GM06990 (cell line): ENCODE measurements around the gene CDKN1C.

Experiments
- DNase-seq: peaks from one replicate; pipeline ENCODE4 v3.0.0-alpha.2; 2011; ENCODE audit not compliant: insufficient read length; ENCODE audit errors: extremely low read depth
- H3K27me3 ChIP-seq: replicated peaks from 2 replicates; pipeline ENCODE4 v1.6.0; 2011; ENCODE audit warnings: low read length; ENCODE audit not compliant: control insufficient read depth, insufficient read depth
- H3K36me3 ChIP-seq: 2 replicates; pipeline ENCODE4 v1.5.1; 2011; ENCODE audit warnings: low read length; ENCODE audit not compliant: control insufficient read depth, insufficient read depth
- H3K4me3 ChIP-seq: replicated peaks from 2 replicates; pipeline ENCODE4 v1.5.1; 2011; ENCODE audit warnings: low read depth, mild to moderate bottlenecking, control low read depth, low read length
- TF ChIP-seq, protein P1 (sequence below): IDR thresholded peaks from 2 replicates; pipeline ENCODE4 v1.5.1; 2011; ENCODE audit warnings: low read length, control low read depth, mild to moderate bottlenecking, inconsistent platforms; ENCODE audit not compliant: insufficient read depth, poor library complexity, severe bottlenecking

Gene CDKN1C

GRCh38 chr11:2901854-2902783 lies 16.5 kb upstream of the CDKN1C start:
- DNase-seq, result peak; percentile 87
- no peaks in the 10 kb centered on the region for H3K36me3 ChIP-seq

DNA sequence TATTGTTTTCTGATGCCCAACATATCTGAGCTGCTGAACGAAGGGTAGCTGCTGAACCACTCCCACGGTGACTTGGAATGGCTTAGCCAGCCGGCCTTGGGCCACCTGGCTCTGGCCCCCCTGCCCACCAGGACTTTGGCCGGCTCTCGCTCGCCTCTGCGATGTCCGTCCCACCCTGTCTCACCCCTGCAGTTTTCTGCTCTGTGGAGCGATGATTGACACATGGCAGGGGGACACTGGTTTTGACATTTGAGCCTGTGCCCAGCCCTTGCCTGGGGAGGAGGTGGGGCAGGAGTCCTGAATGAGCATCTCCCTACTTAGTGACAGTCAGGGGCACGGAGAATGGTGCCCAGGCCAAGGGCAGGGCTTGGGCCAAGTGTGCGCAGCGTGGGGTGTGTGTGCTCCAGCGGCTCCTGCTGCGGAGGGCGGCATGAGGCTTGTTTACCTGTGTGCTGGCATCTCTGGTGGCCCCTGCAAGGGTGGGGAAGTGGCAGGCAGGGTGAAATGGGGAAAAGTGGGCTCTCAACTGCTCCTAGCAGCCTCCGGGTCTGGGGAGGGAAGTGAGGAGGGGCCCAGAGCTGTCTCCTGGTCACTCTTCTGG lies 15.7 kb upstream of the CDKN1C start:
- Histone ChIP-seq H3K4me3 (peak overlapping the region; percentile 54), H3K27me3 (no peaks in the 10 kb centered on the region), H3K36me3 (no peaks in the 10 kb centered on the region)
- no peak for DNase-seq
- TF ChIP-seq, protein P1, sequence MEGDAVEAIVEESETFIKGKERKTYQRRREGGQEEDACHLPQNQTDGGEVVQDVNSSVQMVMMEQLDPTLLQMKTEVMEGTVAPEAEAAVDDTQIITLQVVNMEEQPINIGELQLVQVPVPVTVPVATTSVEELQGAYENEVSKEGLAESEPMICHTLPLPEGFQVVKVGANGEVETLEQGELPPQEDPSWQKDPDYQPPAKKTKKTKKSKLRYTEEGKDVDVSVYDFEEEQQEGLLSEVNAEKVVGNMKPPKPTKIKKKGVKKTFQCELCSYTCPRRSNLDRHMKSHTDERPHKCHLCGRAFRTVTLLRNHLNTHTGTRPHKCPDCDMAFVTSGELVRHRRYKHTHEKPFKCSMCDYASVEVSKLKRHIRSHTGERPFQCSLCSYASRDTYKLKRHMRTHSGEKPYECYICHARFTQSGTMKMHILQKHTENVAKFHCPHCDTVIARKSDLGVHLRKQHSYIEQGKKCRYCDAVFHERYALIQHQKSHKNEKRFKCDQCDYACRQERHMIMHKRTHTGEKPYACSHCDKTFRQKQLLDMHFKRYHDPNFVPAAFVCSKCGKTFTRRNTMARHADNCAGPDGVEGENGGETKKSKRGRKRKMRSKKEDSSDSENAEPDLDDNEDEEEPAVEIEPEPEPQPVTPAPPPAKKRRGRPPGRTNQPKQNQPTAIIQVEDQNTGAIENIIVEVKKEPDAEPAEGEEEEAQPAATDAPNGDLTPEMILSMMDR, result no peak

More at GRCh38 chr11:2901854-2902783, 16.5 kb upstream of the CDKN1C start:
- Histone ChIP-seq H3K27me3 (no peaks in the 10 kb centered on the region), H3K4me3 (peak overlapping the region; percentile 79)
- TF ChIP-seq, protein P1, result no peak

- H3K4me3 ChIP-seq, result no peak overlapping the region
- no peaks in the 10 kb centered on the region for H3K27me3 ChIP-seq
- DNase-seq, result no peak
- no peaks in the 10 kb centered on the region for H3K36me3 ChIP-seq
- TF ChIP-seq, protein P1, result no peak
Measured at GRCh38 chr11:2899080-2899783, 13.7 kb upstream of the CDKN1C start.

DNA sequence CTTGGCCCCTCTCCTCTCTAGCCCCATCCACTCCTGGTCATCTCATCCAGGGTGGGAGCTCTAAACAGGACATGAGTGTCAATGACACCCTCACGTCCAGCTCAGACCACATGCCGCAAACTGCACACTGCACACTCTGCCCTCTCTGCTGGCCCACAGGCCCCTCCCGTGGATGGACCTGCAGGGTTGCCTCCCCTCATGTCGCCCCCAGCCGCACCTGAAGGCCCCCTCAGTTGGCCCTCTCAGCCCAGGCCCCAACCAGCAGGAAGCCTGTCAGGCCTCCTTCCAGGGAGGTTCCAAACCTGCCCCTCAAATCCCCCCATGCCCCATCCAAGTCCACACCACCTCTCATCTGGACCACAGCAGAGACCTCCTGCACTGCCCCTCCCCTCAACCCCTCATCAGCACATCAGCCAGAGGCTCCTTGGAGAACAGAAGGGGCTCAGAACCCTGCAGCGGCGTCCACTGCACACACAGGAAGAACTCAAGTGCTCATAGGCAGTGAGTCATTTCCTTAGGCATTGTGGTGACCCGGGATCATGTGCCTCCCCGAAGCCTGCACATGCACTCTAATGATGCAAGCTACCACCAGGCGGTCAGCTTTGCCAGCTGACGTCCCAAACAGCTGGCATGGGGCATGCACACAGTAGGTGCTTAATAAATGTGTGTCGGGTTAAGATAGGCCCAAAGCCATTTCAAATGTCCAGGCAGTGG lies 12.9 kb upstream of the CDKN1C start:
- DNase-seq, result no peak
- H3K36me3 ChIP-seq, result no peaks in the 10 kb centered on the region
- H3K27me3 ChIP-seq, result no peaks in the 10 kb centered on the region
- no peak overlapping the region for H3K4me3 ChIP-seq
- TF ChIP-seq, protein P1, result no peak

- TF ChIP-seq, protein P1, result no peak
- no peak for DNase-seq
- Histone ChIP-seq H3K4me3 (no peak overlapping the region), H3K27me3 (no peaks in the 10 kb centered on the region), H3K36me3 (no peaks in the 10 kb centered on the region)
Measured at GRCh38 chr11:2897048-2897447, 11.5 kb upstream of the CDKN1C start.
